Mesenchymal stem cell (in vitro differentiated cells and primary cell): ENCODE results near the gene NIT1.
A peak's percentile ranks its signal among the peaks of the same experiment; 100 is the strongest.

Experiments used
- DNase-seq: peaks from one replicate; pipeline ENCODE4 v3.0.0-alpha.2; 2013
- H2AFZ ChIP-seq: one replicate; pipeline ENCODE4 v1.6.1; 2013; ENCODE audit warnings: low read depth, mild to moderate bottlenecking, control low read depth, inconsistent platforms, low read length, moderate library complexity
- H2AK5ac ChIP-seq: 2 replicates; pipeline ENCODE4 v1.6.1; 2013; ENCODE audit warnings: low read length, moderate library complexity, mild to moderate bottlenecking, inconsistent platforms; ENCODE audit not compliant: severe bottlenecking
- H2BK120ac ChIP-seq: one replicate; pipeline ENCODE4 v1.6.1; 2013; ENCODE audit warnings: low read depth, mild to moderate bottlenecking, inconsistent platforms, low read length, moderate library complexity
- H2BK12ac ChIP-seq, 2 experiments: one replicate each; pipeline ENCODE4 v1.6.1; 2013; ENCODE audit warnings: inconsistent platforms in 2 of 2, low read length in 2 of 2, mild to moderate bottlenecking in 2 of 2, moderate library complexity in 2 of 2, control low read depth in 1 of 2
- H2BK15ac ChIP-seq: one replicate; pipeline ENCODE4 v1.6.1; 2013; ENCODE audit warnings: mild to moderate bottlenecking, low read depth, inconsistent platforms; ENCODE audit not compliant: poor library complexity, severe bottlenecking
- H2BK5ac ChIP-seq: 2 replicates; pipeline ENCODE4 v1.6.1; 2013; ENCODE audit warnings: low read depth, mild to moderate bottlenecking, low read length, control low read depth, inconsistent platforms; ENCODE audit not compliant: poor library complexity, severe bottlenecking
- H3K14ac ChIP-seq, 2 experiments: one replicate each; pipeline ENCODE4 v1.6.1; 2013; ENCODE audit warnings: inconsistent platforms in 2 of 2, low read length in 2 of 2, control low read depth in 1 of 2, mild to moderate bottlenecking in 1 of 2, moderate library complexity in 1 of 2
- H3K18ac ChIP-seq, 2 experiments: one replicate each; pipeline ENCODE4 v1.6.1; 2013; ENCODE audit warnings: inconsistent platforms in 2 of 2, low read length in 2 of 2, control low read depth in 1 of 2, low read depth in 1 of 2, mild to moderate bottlenecking in 1 of 2
- H3K23ac ChIP-seq, 2 experiments: one replicate each; pipeline ENCODE4 v1.6.1; 2013; ENCODE audit warnings: inconsistent platforms in 2 of 2, low read length in 2 of 2, mild to moderate bottlenecking in 2 of 2, moderate library complexity in 2 of 2, control low read depth in 1 of 2
- H3K27ac ChIP-seq: 2 replicates; pipeline ENCODE4 v1.5.1; 2013; ENCODE audit warnings: mild to moderate bottlenecking, moderate library complexity, low read length, control low read depth, inconsistent platforms; ENCODE audit not compliant: poor library complexity, severe bottlenecking
- H3K27me3 ChIP-seq, 2 experiments: 2 replicates each; pipeline versions ENCODE4 v1.6.1 to v1.7.0; 2013; ENCODE audit warnings: low read length in 2 of 2, mild to moderate bottlenecking in 2 of 2, moderate library complexity in 2 of 2, control low read depth in 1 of 2, inconsistent platforms in 1 of 2; ENCODE audit not compliant: control insufficient read depth in 1 of 2, insufficient read depth in 1 of 2
- H3K36me3 ChIP-seq, 2 experiments: 2 replicates each; pipeline versions ENCODE4 v1.6.1 to v1.7.0; 2013; ENCODE audit warnings: low read length in 2 of 2, control low read depth in 1 of 2, inconsistent platforms in 1 of 2, low read depth in 1 of 2, mild to moderate bottlenecking in 1 of 2; ENCODE audit not compliant: insufficient read depth in 2 of 2, control insufficient read depth in 1 of 2
- H3K4ac ChIP-seq, 2 experiments: one replicate each; pipeline ENCODE4 v1.6.1; 2013; ENCODE audit warnings: inconsistent platforms in 2 of 2, low read length in 2 of 2, mild to moderate bottlenecking in 2 of 2, moderate library complexity in 2 of 2, control low read depth in 1 of 2, low read depth in 1 of 2
- H3K4me1 ChIP-seq: 2 replicates; pipeline ENCODE4 v1.6.1; 2013; ENCODE audit warnings: low read depth, low read length, control low read depth; ENCODE audit not compliant: control insufficient read depth, insufficient read depth
- H3K4me2 ChIP-seq: 2 replicates; pipeline ENCODE4 v1.6.1; 2013; ENCODE audit warnings: low read length, mild to moderate bottlenecking, inconsistent platforms; ENCODE audit not compliant: poor library complexity, severe bottlenecking
- H3K4me3 ChIP-seq, 2 experiments: 2 replicates each; pipeline versions ENCODE4 v1.5.1 to v1.7.0; 2013; ENCODE audit warnings: low read length in 2 of 2, mild to moderate bottlenecking in 2 of 2, control low read depth in 1 of 2, low read depth in 1 of 2; ENCODE audit not compliant: insufficient read depth in 1 of 2
- H3K79me1 ChIP-seq: replicated peaks from 2 replicates; pipeline ENCODE4 v1.6.1; 2013; ENCODE audit warnings: mild to moderate bottlenecking, control low read depth, low read length, inconsistent platforms; ENCODE audit not compliant: poor library complexity, severe bottlenecking
- H3K9ac ChIP-seq: 2 replicates; pipeline ENCODE4 v1.7.0; 2013; ENCODE audit warnings: mild to moderate bottlenecking, low read length, moderate library complexity
- H3K9me3 ChIP-seq: 2 replicates; pipeline ENCODE4 v1.7.0; 2013; ENCODE audit warnings: mild to moderate bottlenecking, low read length; ENCODE audit not compliant: control insufficient read depth
- H4K8ac ChIP-seq: one replicate; pipeline ENCODE4 v1.6.1; 2013; ENCODE audit warnings: inconsistent platforms, mild to moderate bottlenecking, low read length, moderate library complexity
- H4K91ac ChIP-seq: one replicate; pipeline ENCODE4 v1.6.1; 2013; ENCODE audit warnings: mild to moderate bottlenecking, low read length, inconsistent platforms
- WGBS: methylation state at CpG from one replicate; pipeline ENCODE4 v1.1.7; 2013; ENCODE audit warnings: mixed read lengths; 5-methylcytosine and 5-hydroxymethylcytosine counted together

Gene NIT1

DNA sequence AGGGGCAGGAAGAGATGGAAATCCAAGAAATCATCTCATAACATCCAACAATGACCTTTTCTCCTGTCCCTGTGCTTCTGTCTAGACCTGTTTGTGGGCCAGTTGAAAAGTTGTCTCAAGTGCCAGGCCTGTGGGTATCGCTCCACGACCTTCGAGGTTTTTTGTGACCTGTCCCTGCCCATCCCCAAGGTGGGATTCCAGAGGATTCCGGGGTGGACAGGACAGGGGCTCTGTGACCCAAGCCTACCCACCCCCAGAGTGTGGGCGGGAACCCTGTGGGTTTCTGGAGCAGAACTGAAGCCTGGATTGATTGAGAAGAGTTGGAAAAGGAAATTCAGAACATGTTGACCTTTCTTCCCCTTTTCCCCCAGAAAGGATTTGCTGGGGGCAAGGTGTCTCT lies 45.9 kb downstream of the NIT1 start:
- H3K4me1 ChIP-seq: peaks cover 29% of the 10 kb centered on the region
- no peak overlapping the region for H2BK120ac ChIP-seq
- no peak overlapping the region for H3K27ac ChIP-seq
- no peak overlapping the region for H4K8ac ChIP-seq
- H4K91ac ChIP-seq: no peak overlapping the region
- no peak overlapping the region for H3K18ac ChIP-seq
- no peak overlapping the region for H3K4me2 ChIP-seq
- H3K79me1 ChIP-seq: peaks cover 44% of the 10 kb centered on the region
- peak overlapping the region; percentile 30 for H3K9ac ChIP-seq
- H3K27me3 ChIP-seq: no peaks in the 10 kb centered on the region
- no peak overlapping the region for H3K14ac ChIP-seq
- no peak overlapping the region for H3K23ac ChIP-seq
- no peak overlapping the region for H2BK12ac ChIP-seq
- H3K4me3 ChIP-seq: no peak overlapping the region
- no peak for DNase-seq
- H3K36me3 ChIP-seq: peaks cover 46 to 48% of the 10 kb centered on the region in 2 experiments
- H3K4ac ChIP-seq: no peak overlapping the region
- H2BK5ac ChIP-seq: no peak overlapping the region
- no peak overlapping the region for H2AK5ac ChIP-seq
- no peak overlapping the region for H2AFZ ChIP-seq
- WGBS: 94% methylated on average over 5 of the region's 5 CpGs
- no peak overlapping the region for H2BK15ac ChIP-seq
- H3K9me3 ChIP-seq: no peaks in the 10 kb centered on the region

DNA sequence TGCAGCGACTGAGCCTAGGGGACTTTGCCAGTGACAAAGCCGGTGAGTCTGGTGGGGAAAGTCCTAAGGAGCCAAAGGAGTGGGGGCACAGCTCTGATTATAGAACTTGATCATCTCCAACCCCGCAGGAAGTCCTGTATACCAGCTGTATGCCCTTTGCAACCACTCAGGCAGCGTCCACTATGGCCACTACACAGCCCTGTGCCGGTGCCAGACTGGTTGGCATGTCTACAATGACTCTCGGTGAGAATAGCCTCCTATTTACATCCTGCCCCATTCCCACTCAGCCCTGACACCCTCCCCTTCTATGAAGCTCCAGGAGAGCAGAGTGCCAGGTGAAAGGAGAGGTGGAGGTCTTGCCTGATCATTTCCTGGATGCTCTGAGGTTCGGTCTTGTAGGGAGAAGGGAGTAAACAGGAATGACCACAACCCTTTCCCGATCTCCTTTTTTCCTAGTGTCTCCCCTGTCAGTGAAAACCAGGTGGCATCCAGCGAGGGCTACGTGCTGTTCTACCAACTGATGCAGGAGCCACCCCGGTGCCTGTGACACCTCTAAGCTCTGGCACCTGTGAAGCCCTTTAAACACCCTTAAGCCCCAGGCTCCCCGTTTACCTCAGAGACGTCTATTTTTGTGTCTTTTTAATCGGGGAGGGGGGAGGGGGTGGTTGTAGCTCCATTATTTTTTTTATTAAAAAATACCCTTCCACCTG lies 47.2 kb downstream of the NIT1 start:
- WGBS: 97% methylated on average over 9 of the region's 14 CpGs
- Histone ChIP-seq H4K8ac (no peak overlapping the region), H2BK5ac (no peak overlapping the region)

DNA sequence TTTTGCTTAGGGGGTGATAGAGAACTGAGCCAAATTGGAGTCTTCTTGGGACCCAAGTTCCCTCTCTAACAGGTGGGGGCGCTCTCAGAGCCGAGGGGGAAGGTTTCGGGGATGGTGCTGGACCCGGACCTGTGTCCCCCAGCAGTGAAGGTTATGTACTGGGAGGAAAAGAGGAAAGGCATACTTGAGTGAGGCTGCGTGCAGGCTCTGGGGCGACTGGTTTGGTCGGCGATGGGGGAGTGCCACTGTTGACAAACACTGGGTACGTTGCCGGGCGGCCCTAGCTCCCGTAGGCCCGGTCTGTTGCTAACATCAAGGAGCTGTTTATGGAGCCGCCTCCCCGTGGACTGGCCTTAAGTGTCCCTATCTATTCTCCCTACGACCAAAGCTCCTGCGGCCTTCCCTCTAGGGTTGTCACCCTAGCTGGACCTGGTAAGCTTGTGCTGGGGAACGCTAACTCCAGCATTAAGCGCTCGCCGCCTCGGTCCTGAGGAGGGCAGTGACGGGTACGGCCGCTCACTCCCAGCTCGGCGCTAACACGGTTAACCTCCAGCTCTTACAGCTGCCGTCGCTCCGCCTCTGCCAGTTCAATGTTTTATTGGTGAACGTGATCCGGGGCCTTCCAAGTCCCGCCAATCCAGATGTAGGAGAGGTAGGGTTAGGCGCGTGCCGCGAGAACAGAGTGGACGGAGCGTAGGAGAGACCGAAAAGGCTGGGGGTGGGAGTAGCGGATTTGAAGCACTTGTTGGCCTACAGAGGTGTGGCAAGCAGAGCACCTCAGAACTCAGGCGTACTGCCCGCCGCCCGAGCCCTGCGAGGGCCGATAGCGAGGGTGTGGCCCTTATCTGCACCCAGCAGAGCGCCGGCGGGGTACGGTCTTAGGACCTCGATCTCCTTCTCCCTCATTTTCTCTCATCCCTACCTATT lies 48.1 kb downstream of the NIT1 start, which contains the start of gene PPOX:
Gene PPOX, plus strand, starts transcription at position 685 of the 927 bp plus-strand sequence. CDS start 422 bp downstream, outside the sequence.
- H3K27me3 ChIP-seq: no peaks in the 10 kb centered on the region
- H2BK5ac ChIP-seq: no peak within 1 kb of the TSS
- peak within 1 kb of the TSS; percentile 78 for H3K4me2 ChIP-seq
- H2BK120ac ChIP-seq: no peak within 1 kb of the TSS
- H4K8ac ChIP-seq: peak within 1 kb of the TSS; percentile 66
- peaks cover 14% of the 10 kb centered on the region for H3K4me1 ChIP-seq
- peak within 1 kb of the TSS; percentile 3 for H4K91ac ChIP-seq
- H3K4ac ChIP-seq: peak within 1 kb of the TSS; percentile 15 to 64
- WGBS: 2% methylated on average over 54 of the region's 54 CpGs
- H3K36me3 ChIP-seq: peaks cover 59 to 63% of the 10 kb centered on the region in 2 experiments
- H3K4me3 ChIP-seq: peak within 1 kb of the TSS; percentile 78 to 99
- H3K79me1 ChIP-seq: peaks cover 40% of the 10 kb centered on the region
- H3K9me3 ChIP-seq: no peaks in the 10 kb centered on the region
- peak within 1 kb of the TSS; percentile 37 to 54 for H3K18ac ChIP-seq
- peak; percentile 99 for DNase-seq
- H3K23ac ChIP-seq: no peak within 1 kb of the TSS
- peak within 1 kb of the TSS; percentile 75 for H2AFZ ChIP-seq
- peak within 1 kb of the TSS; percentile 64 for H3K27ac ChIP-seq
- peak within 1 kb of the TSS in 1 of 2 experiments; percentile 52 for H2BK12ac ChIP-seq
- H3K9ac ChIP-seq: peak within 1 kb of the TSS; percentile 97
- peak within 1 kb of the TSS in 1 of 2 experiments; percentile 38 for H3K14ac ChIP-seq
- H2BK15ac ChIP-seq: peak within 1 kb of the TSS; percentile 54
- H2AK5ac ChIP-seq: no peak within 1 kb of the TSS

More for the DNA sequence above, 47.2 kb downstream of the NIT1 start:
- peak overlapping the region; percentile 78 for H3K4me2 ChIP-seq
- no peak overlapping the region for H3K23ac ChIP-seq
- H4K91ac ChIP-seq: no peak overlapping the region
- DNase-seq: no peak
- H3K27me3 ChIP-seq: no peaks in the 10 kb centered on the region
- H2BK15ac ChIP-seq: no peak overlapping the region
- no peak overlapping the region for H2AK5ac ChIP-seq
- peak overlapping the region; percentile 97 for H3K9ac ChIP-seq
- H2AFZ ChIP-seq: no peak overlapping the region
- H3K9me3 ChIP-seq: no peaks in the 10 kb centered on the region
- peak overlapping the region in 1 of 2 experiments; percentile 99 for H3K4me3 ChIP-seq
- H3K27ac ChIP-seq: no peak overlapping the region
- no peak overlapping the region for H3K14ac ChIP-seq
- H2BK120ac ChIP-seq: no peak overlapping the region
- peaks cover 23% of the 10 kb centered on the region for H3K4me1 ChIP-seq
- no peak overlapping the region for H2BK12ac ChIP-seq
- no peak overlapping the region for H3K18ac ChIP-seq
- peaks cover 56 to 59% of the 10 kb centered on the region in 2 experiments for H3K36me3 ChIP-seq
- H3K79me1 ChIP-seq: peaks cover 45% of the 10 kb centered on the region
- no peak overlapping the region for H3K4ac ChIP-seq
